Keratinocyte (primary cell): Measurements from ENCODE around the gene BCAS3. TPM values are rescaled to one million over a fixed set of nuclear protein-coding genes. Genes with fewer than 3 reads are reported as not detected.

Source experiments
- DNase-seq: peaks from one replicate; pipeline ENCODE4 v3.0.0-alpha.2; 2011; ENCODE audit warnings: low read depth, missing footprints, low spot score
- FAIRE-seq: peaks from 2 replicates; lab custom pipeline; 2011; peaks lifted over from hg19 to GRCh38; lab: Jason Lieb, UNC
- H2AFZ ChIP-seq: 2 replicates; pipeline ENCODE4 v1.6.0; 2012; ENCODE audit warnings: low read length, control low read depth, inconsistent platforms; ENCODE audit not compliant: control insufficient read depth
- H3K27ac ChIP-seq: 2 replicates; pipeline ENCODE4 v1.5.1; 2011; ENCODE audit warnings: low read length; ENCODE audit not compliant: control insufficient read depth, insufficient read depth
- H3K27me3 ChIP-seq: 3 replicates; pipeline ENCODE4 v1.6.0; 2011; ENCODE audit warnings: low read length; ENCODE audit not compliant: control insufficient read depth, insufficient read depth; ENCODE audit errors: extremely low read depth
- H3K36me3 ChIP-seq, 2 experiments: 2 replicates in 1 of 2; 3 replicates in 1 of 2; pipeline ENCODE4 v1.5.1; 2011; ENCODE audit warnings: low read length in 2 of 2, mild to moderate bottlenecking in 1 of 2; ENCODE audit not compliant: control insufficient read depth in 2 of 2, insufficient read depth in 2 of 2; ENCODE audit errors: extremely low read depth in 1 of 2
- H3K4me1 ChIP-seq: 3 replicates; pipeline ENCODE4 v1.5.1; 2011; ENCODE audit warnings: low read length; ENCODE audit not compliant: control insufficient read depth, insufficient read depth; ENCODE audit errors: extremely low read depth
- H3K4me2 ChIP-seq: 3 replicates; pipeline ENCODE4 v1.6.0; 2011; ENCODE audit warnings: low read depth, low read length; ENCODE audit not compliant: control insufficient read depth, insufficient read depth; ENCODE audit errors: extremely low read depth
- H3K4me3 ChIP-seq, 3 experiments: fragments of 200-600 bp in 1 of 3; sonication (generic) in 1 of 3; 2 replicates in 2 of 3; 3 replicates in 1 of 3; pipeline ENCODE4 v1.5.1; 2011 to 2016; ENCODE audit warnings: low read length in 3 of 3, mild to moderate bottlenecking in 3 of 3, control low read depth in 2 of 3, inconsistent platforms in 1 of 3, low read depth in 1 of 3, mixed read lengths in 1 of 3, mixed run types in 1 of 3, moderate library complexity in 1 of 3; ENCODE audit not compliant: control insufficient read depth in 2 of 3, insufficient read depth in 2 of 3; ENCODE audit errors: extremely low read depth in 1 of 3
- H3K79me2 ChIP-seq: 2 replicates; pipeline ENCODE4 v1.6.0; 2012; ENCODE audit warnings: low read length; ENCODE audit not compliant: control insufficient read depth, insufficient read depth
- H3K9ac ChIP-seq: 3 replicates; pipeline ENCODE4 v1.6.0; 2011; ENCODE audit warnings: low read length; ENCODE audit not compliant: control insufficient read depth, insufficient read depth; ENCODE audit errors: extremely low read depth
- H3K9me1 ChIP-seq: 3 replicates; pipeline ENCODE4 v1.6.0; 2011; ENCODE audit warnings: low read length; ENCODE audit not compliant: control insufficient read depth, insufficient read depth; ENCODE audit errors: extremely low read depth
- H3K9me3 ChIP-seq: 2 replicates; pipeline ENCODE4 v1.5.1; 2012; ENCODE audit warnings: low read depth, low read length; ENCODE audit not compliant: control insufficient read depth
- H4K20me1 ChIP-seq: 3 replicates; pipeline ENCODE4 v1.6.0; 2011; ENCODE audit warnings: low read length; ENCODE audit not compliant: control insufficient read depth, insufficient read depth; ENCODE audit errors: extremely low read depth
- EZH2 ChIP-seq: IDR thresholded peaks from one replicate; pipeline ENCODE4 v1.6.1; 2012; ENCODE audit warnings: inconsistent platforms, mild to moderate bottlenecking, low read length, moderate library complexity
- dilution Hi-C: fragments of 300-500 bp; cut with MboI; formaldehyde crosslinking; loops from one replicate; pipeline ENCODE4 v1.7.0; 2020; ENCODE audit warnings: low sequenced_read_pairs; ENCODE audit not compliant: extremely low pct_ligation_motif_present
- polyA plus RNA-seq, 5 experiments: library from polyadenylated mRNA; depleted of rRNA in 3 of 5; stranded (reverse) in 3 of 5; stranded (forward) in 1 of 5; unstranded in 1 of 5; fragments of >200 nt; gene quantifications; 1 replicate in 1 of 5; 2 replicates in 3 of 5; 3 replicates in 1 of 5; pipeline versions ENCODE4 v1.2.1 to v1.2.3, GENCODE V29; 2011 to 2012; ENCODE audit warnings: missing spikeins in 2 of 5, low read depth in 1 of 5, low replicate concordance in 1 of 5
- TF ChIP-seq, protein P1 (sequence below), 3 experiments: IDR thresholded peaks in 1 of 3; conservative IDR thresholded peaks in 1 of 3; optimal IDR thresholded peaks in 1 of 3; 2 replicates in 2 of 3; 3 replicates in 1 of 3; pipeline versions ENCODE3 to v1.5.1; 2011; ENCODE audit warnings: low read length in 3 of 3, mild to moderate bottlenecking in 3 of 3, moderate library complexity in 2 of 3, control low read depth in 1 of 3, inconsistent platforms in 1 of 3; ENCODE audit not compliant: insufficient read depth in 2 of 3; ENCODE audit errors: extremely low read depth in 1 of 3

BCAS3 gene
- polyA plus RNA-seq, 1 donor (not counting 4 experiments of a cell fraction or from before 2014, with no cell fraction given): 11.8 TPM

DNA sequence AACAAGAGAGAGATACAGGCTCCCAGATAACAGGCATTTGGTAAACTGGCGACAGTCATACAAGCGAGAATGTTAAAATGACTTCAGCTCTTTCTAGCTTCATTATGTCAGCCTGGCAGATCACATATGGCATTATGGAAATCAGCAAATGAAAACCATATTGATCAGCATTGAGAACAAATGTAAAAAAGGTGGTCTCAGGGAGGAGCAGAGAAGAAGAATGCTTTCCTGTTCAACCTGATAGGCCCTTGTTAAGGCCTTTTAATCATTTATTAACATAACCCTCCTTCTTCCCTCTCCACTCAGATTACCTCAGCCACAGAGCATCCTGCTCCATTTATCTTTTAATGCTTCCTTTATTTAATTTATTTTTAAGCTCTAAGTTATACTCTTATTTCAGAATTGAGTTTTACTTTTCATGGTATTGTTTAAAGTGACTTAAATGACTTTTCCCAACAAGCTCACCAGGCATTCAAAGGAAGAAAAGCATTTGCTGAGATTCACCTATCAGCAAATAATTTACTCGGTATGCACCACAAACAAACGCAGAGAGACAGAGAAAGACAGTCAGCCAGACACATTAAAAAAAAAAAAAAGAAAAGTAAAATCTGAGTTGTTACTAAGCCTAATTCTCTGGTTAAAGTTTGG is 478.1 kb downstream of the BCAS3 start:
- H3K9me3 ChIP-seq: no peaks in the 10 kb centered on the region
- H3K4me1 ChIP-seq: no peaks in the 10 kb centered on the region
- no peak overlapping the region for H3K4me3 ChIP-seq
- H3K9me1 ChIP-seq: no peaks in the 10 kb centered on the region
- dilution Hi-C loops: no loop called here
- H4K20me1 ChIP-seq: no peaks in the 10 kb centered on the region
- TF ChIP-seq EZH2: no peak
- TF ChIP-seq, protein P1, sequence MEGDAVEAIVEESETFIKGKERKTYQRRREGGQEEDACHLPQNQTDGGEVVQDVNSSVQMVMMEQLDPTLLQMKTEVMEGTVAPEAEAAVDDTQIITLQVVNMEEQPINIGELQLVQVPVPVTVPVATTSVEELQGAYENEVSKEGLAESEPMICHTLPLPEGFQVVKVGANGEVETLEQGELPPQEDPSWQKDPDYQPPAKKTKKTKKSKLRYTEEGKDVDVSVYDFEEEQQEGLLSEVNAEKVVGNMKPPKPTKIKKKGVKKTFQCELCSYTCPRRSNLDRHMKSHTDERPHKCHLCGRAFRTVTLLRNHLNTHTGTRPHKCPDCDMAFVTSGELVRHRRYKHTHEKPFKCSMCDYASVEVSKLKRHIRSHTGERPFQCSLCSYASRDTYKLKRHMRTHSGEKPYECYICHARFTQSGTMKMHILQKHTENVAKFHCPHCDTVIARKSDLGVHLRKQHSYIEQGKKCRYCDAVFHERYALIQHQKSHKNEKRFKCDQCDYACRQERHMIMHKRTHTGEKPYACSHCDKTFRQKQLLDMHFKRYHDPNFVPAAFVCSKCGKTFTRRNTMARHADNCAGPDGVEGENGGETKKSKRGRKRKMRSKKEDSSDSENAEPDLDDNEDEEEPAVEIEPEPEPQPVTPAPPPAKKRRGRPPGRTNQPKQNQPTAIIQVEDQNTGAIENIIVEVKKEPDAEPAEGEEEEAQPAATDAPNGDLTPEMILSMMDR (optimal IDR thresholded peaks at IDR 0.05 in 1 of 3, IDR thresholded peaks at IDR 0.05 in 1 of 3, conservative IDR thresholded peaks at IDR 0.05 in 1 of 3; ENCODE audit: extremely low read depth in 1 of 3, insufficient read depth in 2 of 3, low read length in 3 of 3): no peak
- H3K27ac ChIP-seq: no peak overlapping the region
- H2AFZ ChIP-seq: no peak overlapping the region
- FAIRE-seq (no peak), DNase-seq (no peak)
- no peaks in the 10 kb centered on the region for H3K79me2 ChIP-seq
- H3K27me3 ChIP-seq: no peaks in the 10 kb centered on the region
- no peak overlapping the region for H3K9ac ChIP-seq
- no peaks in the 10 kb centered on the region for H3K36me3 ChIP-seq
- no peak overlapping the region for H3K4me2 ChIP-seq

- H3K9ac ChIP-seq: no peak overlapping the region
- no peaks in the 10 kb centered on the region for H3K79me2 ChIP-seq
- H3K36me3 ChIP-seq: no peaks in the 10 kb centered on the region
- no peaks in the 10 kb centered on the region for H3K9me3 ChIP-seq
- no peaks in the 10 kb centered on the region for H3K4me1 ChIP-seq
- no peak overlapping the region for H2AFZ ChIP-seq
- no peaks in the 10 kb centered on the region for H3K27me3 ChIP-seq
- FAIRE-seq (no peak), DNase-seq (no peak)
- H3K4me3 ChIP-seq: no peak overlapping the region
- no peak overlapping the region for H3K27ac ChIP-seq
- dilution Hi-C loops: no loop called here
- no peak overlapping the region for H3K4me2 ChIP-seq
- H3K9me1 ChIP-seq: no peaks in the 10 kb centered on the region
- TF ChIP-seq EZH2: no peak
- TF ChIP-seq, protein P1 (optimal IDR thresholded peaks at IDR 0.05 in 1 of 3, IDR thresholded peaks at IDR 0.05 in 1 of 3, conservative IDR thresholded peaks at IDR 0.05 in 1 of 3; ENCODE audit: extremely low read depth in 1 of 3, insufficient read depth in 2 of 3, low read length in 3 of 3): no peak
- H4K20me1 ChIP-seq: no peaks in the 10 kb centered on the region
Measured at GRCh38 chr17:61157246-61157886, 479.7 kb downstream of the BCAS3 start.
